ENCODE data around the gene HAUS6.
A peak's percentile ranks its signal among the peaks of the same experiment; 100 is the strongest.

Gene HAUS6

DNA sequence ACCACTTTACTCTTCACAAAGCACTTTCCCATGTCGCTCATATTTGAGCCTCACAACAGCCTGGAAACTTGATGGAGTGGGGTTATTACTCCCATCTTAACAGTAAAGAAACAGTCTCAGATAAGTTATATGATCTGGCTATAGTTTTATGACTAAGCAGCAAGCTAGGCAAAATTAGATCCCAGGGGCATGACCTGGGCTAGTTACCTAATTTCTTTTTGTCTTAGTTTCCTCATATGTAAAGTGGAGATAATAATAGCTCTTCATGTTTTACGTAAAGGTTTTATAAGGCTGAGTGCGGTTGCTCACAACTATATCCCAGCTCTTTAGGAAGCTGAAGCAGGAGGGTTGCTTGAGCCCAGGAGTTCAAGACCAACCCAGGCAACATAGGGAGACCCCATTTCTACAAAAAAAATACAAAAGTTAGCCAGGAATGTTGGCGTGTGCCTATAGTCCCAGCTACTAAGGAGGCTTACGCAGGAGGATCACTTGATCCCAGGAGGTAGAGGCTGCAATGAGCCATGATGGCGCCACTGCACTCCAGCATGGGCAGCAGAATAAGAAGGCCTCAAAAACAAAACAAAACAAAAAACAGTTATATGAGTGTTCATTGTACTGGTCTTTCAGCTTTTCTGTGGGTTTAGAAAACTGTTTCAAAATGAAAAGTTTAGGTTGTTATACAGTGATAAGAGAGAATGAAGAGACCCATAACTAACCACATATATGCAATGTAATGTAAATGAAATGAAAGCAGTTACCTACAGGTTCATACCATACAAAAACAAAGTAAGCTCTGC lies 31.0 kb upstream of the HAUS6 start:
- H3K4me1 Mint-ChIP-seq: peaks cover 13% of the 10 kb centered on the region
- no peaks in the 10 kb centered on the region for H3K36me3 Mint-ChIP-seq (ENCODE audit: low read depth)
- TF ChIP-seq, protein P1, sequence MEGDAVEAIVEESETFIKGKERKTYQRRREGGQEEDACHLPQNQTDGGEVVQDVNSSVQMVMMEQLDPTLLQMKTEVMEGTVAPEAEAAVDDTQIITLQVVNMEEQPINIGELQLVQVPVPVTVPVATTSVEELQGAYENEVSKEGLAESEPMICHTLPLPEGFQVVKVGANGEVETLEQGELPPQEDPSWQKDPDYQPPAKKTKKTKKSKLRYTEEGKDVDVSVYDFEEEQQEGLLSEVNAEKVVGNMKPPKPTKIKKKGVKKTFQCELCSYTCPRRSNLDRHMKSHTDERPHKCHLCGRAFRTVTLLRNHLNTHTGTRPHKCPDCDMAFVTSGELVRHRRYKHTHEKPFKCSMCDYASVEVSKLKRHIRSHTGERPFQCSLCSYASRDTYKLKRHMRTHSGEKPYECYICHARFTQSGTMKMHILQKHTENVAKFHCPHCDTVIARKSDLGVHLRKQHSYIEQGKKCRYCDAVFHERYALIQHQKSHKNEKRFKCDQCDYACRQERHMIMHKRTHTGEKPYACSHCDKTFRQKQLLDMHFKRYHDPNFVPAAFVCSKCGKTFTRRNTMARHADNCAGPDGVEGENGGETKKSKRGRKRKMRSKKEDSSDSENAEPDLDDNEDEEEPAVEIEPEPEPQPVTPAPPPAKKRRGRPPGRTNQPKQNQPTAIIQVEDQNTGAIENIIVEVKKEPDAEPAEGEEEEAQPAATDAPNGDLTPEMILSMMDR (IDR thresholded peaks at IDR 0.05; ENCODE audit: unreplicated experiment in 3 of 3): no peak
- no peak overlapping the region for H3K4me3 Mint-ChIP-seq
- H3K27me3 Mint-ChIP-seq (ENCODE audit: low read depth): no peaks in the 10 kb centered on the region
- H3K27ac Mint-ChIP-seq: no peak overlapping the region
- no peaks in the 10 kb centered on the region for H3K9me3 Mint-ChIP-seq

DNA sequence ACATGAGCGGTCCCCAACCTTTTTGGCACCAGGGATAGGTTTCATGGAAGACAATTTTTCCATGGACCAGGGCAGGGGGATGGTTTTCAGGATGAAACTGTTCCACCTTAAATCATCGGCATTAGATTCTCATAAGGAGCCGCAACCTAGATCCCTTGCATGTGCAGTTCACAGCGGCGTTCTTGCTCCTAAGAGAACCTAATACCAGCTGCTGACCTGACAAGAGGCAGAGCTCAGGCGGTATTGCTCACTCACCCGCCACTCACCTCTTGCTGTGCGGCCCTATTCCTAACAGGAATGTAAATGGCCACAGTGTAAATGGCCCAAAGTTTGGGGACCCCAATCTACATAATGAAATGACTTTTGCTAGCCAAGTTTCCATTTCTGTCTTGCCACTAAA lies 27.7 kb upstream of the HAUS6 start:
- Mint-ChIP-seq H3K27ac (peak overlapping the region; percentile 84 to 99 (median 95)), H3K27me3 (ENCODE audit: low read depth) (no peaks in the 10 kb centered on the region), H3K36me3 (ENCODE audit: low read depth) (peaks cover 7% of the 10 kb centered on the region), H3K4me1 (peaks cover 23% of the 10 kb centered on the region), H3K4me3 (peak overlapping the region in 1 of 3 experiments; percentile 56), H3K9me3 (no peaks in the 10 kb centered on the region)
- TF ChIP-seq, protein P1 (IDR thresholded peaks at IDR 0.05; ENCODE audit: unreplicated experiment in 3 of 3): no peak

DNA sequence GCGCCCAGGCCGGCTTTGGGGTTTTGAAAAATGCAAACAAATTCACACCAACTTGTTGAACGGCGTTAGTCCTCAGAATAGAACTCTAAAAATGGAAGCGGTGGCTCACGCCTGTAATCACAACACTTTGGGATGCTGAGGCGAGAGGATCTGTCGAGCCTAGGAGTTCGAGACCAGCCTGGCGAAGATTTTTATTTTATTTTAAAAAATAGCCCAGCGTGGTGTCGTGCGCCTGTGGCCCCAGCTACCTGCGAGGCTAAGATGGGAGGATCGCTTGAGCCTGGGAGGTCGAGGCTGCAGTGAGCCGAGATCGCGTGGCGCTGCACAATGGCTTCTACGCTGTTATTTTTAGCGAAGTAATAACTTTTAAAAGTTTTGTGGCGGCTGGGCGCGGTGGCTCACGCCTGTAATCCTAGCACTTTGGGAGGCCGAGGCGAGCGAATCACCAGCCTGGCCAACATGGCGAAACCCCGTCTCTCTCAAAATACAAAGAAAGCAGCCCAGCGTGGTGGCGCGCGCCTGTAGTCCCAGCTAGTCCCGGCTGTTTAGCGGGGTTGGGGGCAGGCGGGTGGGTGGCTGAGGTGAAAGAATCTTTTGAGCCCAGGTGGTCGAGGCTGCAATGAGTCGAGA lies 25.3 kb upstream of the HAUS6 start:
- TF ChIP-seq, protein P1 (IDR thresholded peaks at IDR 0.05; ENCODE audit: unreplicated experiment in 3 of 3): no peak
- H3K27me3 Mint-ChIP-seq (ENCODE audit: low read depth): no peaks in the 10 kb centered on the region
- H3K4me3 Mint-ChIP-seq: peak overlapping the region; percentile 88 to 95 (median 88)
- no peaks in the 10 kb centered on the region for H3K9me3 Mint-ChIP-seq
- H3K4me1 Mint-ChIP-seq: peaks cover 30% of the 10 kb centered on the region
- peak overlapping the region; percentile 84 to 99 (median 95) for H3K27ac Mint-ChIP-seq
- H3K36me3 Mint-ChIP-seq (ENCODE audit: low read depth): peaks cover 20% of the 10 kb centered on the region

DNA sequence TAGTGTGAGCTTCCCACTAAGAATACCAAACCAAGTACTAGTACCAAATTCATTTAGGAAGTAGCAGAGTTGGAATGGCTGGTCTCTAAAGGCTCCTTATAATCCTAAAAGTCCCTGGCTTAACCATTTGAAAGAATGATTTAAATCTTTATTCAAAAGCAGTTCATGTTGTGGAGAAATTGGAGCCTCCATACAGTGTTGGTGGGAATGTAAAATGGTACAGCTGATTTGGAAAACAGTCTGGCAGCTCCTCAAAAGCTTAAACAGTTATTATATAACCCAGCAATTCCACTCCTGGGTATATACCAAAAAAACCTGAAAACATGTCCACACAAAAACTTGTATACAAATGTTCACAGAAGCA lies 21.7 kb upstream of the HAUS6 start:
- peaks cover 22% of the 10 kb centered on the region for H3K4me1 Mint-ChIP-seq

DNA sequence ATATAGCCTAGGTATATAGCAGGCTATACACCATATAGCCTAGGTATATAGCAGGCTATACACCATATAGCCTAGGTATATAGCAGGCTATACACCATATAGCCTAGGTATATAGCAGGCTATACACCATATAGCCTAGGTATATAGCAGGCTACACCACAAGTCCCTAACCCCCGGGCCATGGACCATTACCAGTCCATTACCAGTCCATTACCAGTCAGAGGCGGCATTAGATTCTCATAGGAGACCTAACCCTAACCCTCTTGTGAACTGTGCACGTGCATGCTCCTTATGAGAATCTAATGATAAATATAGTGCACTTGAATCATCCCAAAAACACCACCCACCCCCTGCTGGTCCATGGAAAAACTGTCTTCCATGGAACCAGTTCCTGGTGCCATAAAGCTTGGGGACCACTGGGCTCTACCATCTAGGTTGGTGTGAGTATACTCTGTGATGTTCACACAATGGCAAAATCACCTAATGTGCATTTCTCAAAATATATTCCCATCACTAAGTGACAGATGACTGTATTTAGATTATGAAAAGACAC lies 19.9 kb upstream of the HAUS6 start:
- TF ChIP-seq, protein P1 (IDR thresholded peaks at IDR 0.05; ENCODE audit: unreplicated experiment in 3 of 3): no peak
- no peaks in the 10 kb centered on the region for H3K9me3 Mint-ChIP-seq
- no peaks in the 10 kb centered on the region for H3K27me3 Mint-ChIP-seq (ENCODE audit: low read depth)
- H3K36me3 Mint-ChIP-seq (ENCODE audit: low read depth): peaks cover 72% of the 10 kb centered on the region
- peaks cover 12% of the 10 kb centered on the region for H3K4me1 Mint-ChIP-seq
- H3K4me3 Mint-ChIP-seq: no peak overlapping the region
- no peak overlapping the region for H3K27ac Mint-ChIP-seq

More for the DNA sequence above, 21.7 kb upstream of the HAUS6 start:
- TF ChIP-seq, protein P1 (IDR thresholded peaks at IDR 0.05; ENCODE audit: unreplicated experiment in 3 of 3): no peak
- Mint-ChIP-seq H3K27ac (peak overlapping the region; percentile 21 to 45 (median 35)), H3K4me3 (peak overlapping the region; percentile 64 to 95 (median 80)), H3K36me3 (ENCODE audit: low read depth) (peaks cover 53% of the 10 kb centered on the region), H3K27me3 (ENCODE audit: low read depth) (no peaks in the 10 kb centered on the region), H3K9me3 (no peaks in the 10 kb centered on the region)

All from nephron (organoid).